K562 (cell line): ENCODE results near the gene SERTAD1. TPM values are rescaled to one million over a fixed set of nuclear protein-coding genes. Genes with fewer than 3 reads are reported as not detected.
A peak's percentile ranks its signal among the peaks of the same experiment; 100 is the strongest.

Experiments
- ADNP ChIP-seq: fragments of 200-800 bp; sonication (Bioruptor generic); IDR thresholded peaks from 2 replicates; pipeline ENCODE4 v1.6.1; 2016; ENCODE audit warnings: missing genetic modification characterization, missing compliant biosample characterization
- BDP1 ChIP-seq: IDR thresholded peaks from 3 replicates; pipeline ENCODE4 v1.6.1; 2011; ENCODE audit not compliant: insufficient read length, insufficient read depth
- CBX1 ChIP-seq: sonication (generic); IDR thresholded peaks from 2 replicates; pipeline ENCODE4 v1.6.1; 2016; ENCODE audit warnings: antibody characterized with exemption, low read depth, mild to moderate bottlenecking
- FIP1L1 ChIP-seq: fragments of 200-400 bp; formaldehyde crosslinking; IDR thresholded peaks from 2 replicates; pipeline ENCODE4 v1.6.1; 2018; ENCODE audit warnings: mild to moderate bottlenecking, low read depth, low read length; ENCODE audit not compliant: poor library complexity, severe bottlenecking
- HDAC1 ChIP-seq, 2 experiments: fragments of 450-650 bp; IDR thresholded peaks; 2 replicates each; pipeline ENCODE4 v1.6.1; 2016 to 2017; ENCODE audit warnings: inconsistent platforms in 1 of 2, mild to moderate bottlenecking in 1 of 2, moderate library complexity in 1 of 2
- HDAC2 ChIP-seq: fragments of 450-650 bp; IDR thresholded peaks from 2 replicates; pipeline ENCODE4 v1.6.1; 2016; ENCODE audit warnings: mild to moderate bottlenecking
- LEF1 ChIP-seq: fragments of 450-650 bp; IDR thresholded peaks from 2 replicates; pipeline ENCODE4 v1.6.1; 2016; ENCODE audit warnings: mild to moderate bottlenecking
- MCM2 ChIP-seq: fragments of 450-650 bp; IDR thresholded peaks from 2 replicates; pipeline ENCODE4 v1.6.1; 2017; ENCODE audit warnings: low read depth, mild to moderate bottlenecking
- RBM22 ChIP-seq: fragments of 200-400 bp; formaldehyde crosslinking; IDR thresholded peaks from 2 replicates; pipeline ENCODE4 v1.6.1; 2018; ENCODE audit warnings: low read length, low read depth; ENCODE audit not compliant: poor library complexity, severe bottlenecking
- SIN3B ChIP-seq: fragments of 450-650 bp; IDR thresholded peaks from 2 replicates; pipeline ENCODE4 v1.6.1; 2017; ENCODE audit warnings: low read depth, mild to moderate bottlenecking, moderate library complexity
- SMARCA5 ChIP-seq: fragments of 450-650 bp; IDR thresholded peaks from 2 replicates; pipeline ENCODE4 v1.6.1; 2016
- SMARCB1 ChIP-seq: IDR thresholded peaks from 2 replicates; pipeline ENCODE4 v1.6.1; 2011; ENCODE audit warnings: improper control_type of control experiment, low read depth; ENCODE audit not compliant: insufficient read length
- SRSF1 ChIP-seq: fragments of 200-400 bp; formaldehyde crosslinking; IDR thresholded peaks from 2 replicates; pipeline ENCODE4 v1.6.1; 2017; ENCODE audit warnings: mild to moderate bottlenecking, low read depth, low read length, moderate library complexity
- SRSF9 ChIP-seq: fragments of 200-400 bp; formaldehyde crosslinking; IDR thresholded peaks from 2 replicates; pipeline ENCODE4 v1.6.1; 2017; ENCODE audit warnings: low read depth, low read length, borderline replicate concordance
- TRIM28 ChIP-seq: fragments of 450-650 bp; IDR thresholded peaks from 2 replicates; pipeline ENCODE4 v1.6.1; 2017
- ZNF699 ChIP-seq: fragments of 250-450 bp; sonication (Bioruptor Pico); IDR thresholded peaks from 2 replicates; pipeline ENCODE4 v1.8.0; 2021; ENCODE audit warnings: mild to moderate bottlenecking, moderate library complexity; ENCODE audit not compliant: insufficient replicate concordance
- polyA plus RNA-seq, 8 experiments: library from polyadenylated mRNA; depleted of rRNA in 4 of 8; stranded (reverse) in 5 of 8; unstranded in 3 of 8; fragments of >200 nt; fragmentation: Nextera tagmentation in 2 of 8; fragmentation: Illumina TruSeq in 1 of 8; extraction: Ambion mirVana in 2 of 8; extraction: Trizol in 1 of 8; gene quantifications; 2 replicates each; pipeline versions ENCODE4 v1.2.1 to v1.2.3, GENCODE V29; 2011 to 2014; ENCODE audit warnings: inconsistent platforms in 1 of 8, missing spikeins in 1 of 8
- total RNA-seq, 7 experiments: library from RNA; depleted of rRNA in 6 of 7; stranded (reverse); fragments of >200 nt in 6 of 7; fragmentation: Illumina TruSeq in 2 of 7; extraction: Trizol in 2 of 7; gene quantifications; 2 replicates each; pipeline versions ENCODE4 v1.2.1 to v1.2.3, GENCODE V29; 2011 to 2021; ENCODE audit warnings: low replicate concordance in 1 of 7
- TF ChIP-seq, protein P1 (sequence below): IDR thresholded peaks from 2 replicates; pipeline ENCODE4 v1.6.1; 2012; ENCODE audit warnings: low read depth, low read length, improper control_type of control experiment, borderline replicate concordance
- TF ChIP-seq, protein P2 (sequence below): fragments of 250-450 bp; sonication (Bioruptor Pico); IDR thresholded peaks from 2 replicates; pipeline ENCODE4 v1.5.0; 2021
- TF ChIP-seq, protein P3 (sequence below), 2 experiments: fragments of 250-450 bp in 1 of 2; fragments of 450-650 bp in 1 of 2; sonication (Bioruptor Pico) in 1 of 2; IDR thresholded peaks; 2 replicates each; pipeline versions ENCODE4 v1.6.1 to v1.8.0; 2016 to 2021; ENCODE audit warnings: mild to moderate bottlenecking in 2 of 2, moderate library complexity in 2 of 2, missing compliant biosample characterization in 1 of 2, missing genetic modification characterization in 1 of 2
- TF ChIP-seq, protein P4 (sequence below): fragments of 450-650 bp; IDR thresholded peaks from 2 replicates; pipeline ENCODE4 v1.6.1; 2017; ENCODE audit warnings: antibody characterized with exemption
- TF ChIP-seq, protein P5 (sequence below): sonication (generic); formaldehyde crosslinking; IDR thresholded peaks from 2 replicates; pipeline ENCODE4 v1.8.0; 2023; ENCODE audit warnings: mild to moderate bottlenecking, missing genetic modification reagents

Gene SERTAD1
- total and polyA plus RNA-seq, 9 of the 15 experiments (the other 6 are each of a cell fraction or from before 2014, with no cell fraction given): 0.15 to 8.7 (median 4.9) TPM

DNA sequence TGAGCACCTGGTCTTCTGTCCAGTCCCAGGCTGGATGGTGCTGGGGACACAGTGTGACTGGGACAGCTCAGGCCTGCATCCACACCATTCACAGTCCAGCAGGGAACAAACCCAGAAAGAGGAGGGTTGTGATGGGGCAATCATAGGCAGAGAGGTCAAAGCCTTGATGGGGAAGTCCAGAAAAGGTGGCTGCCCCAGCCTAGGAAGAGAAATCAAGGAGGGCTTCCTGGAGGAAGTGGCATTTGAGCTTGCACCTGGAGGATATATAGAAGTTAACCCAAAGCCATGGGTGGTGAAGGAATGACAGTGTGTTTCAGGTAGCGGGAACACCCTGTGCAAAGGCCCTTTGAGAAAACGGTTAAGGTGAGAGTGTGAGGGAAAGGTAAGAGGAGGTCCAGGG, 10.0 kb downstream of the SERTAD1 start (continued):
- TF ChIP-seq, protein P1, sequence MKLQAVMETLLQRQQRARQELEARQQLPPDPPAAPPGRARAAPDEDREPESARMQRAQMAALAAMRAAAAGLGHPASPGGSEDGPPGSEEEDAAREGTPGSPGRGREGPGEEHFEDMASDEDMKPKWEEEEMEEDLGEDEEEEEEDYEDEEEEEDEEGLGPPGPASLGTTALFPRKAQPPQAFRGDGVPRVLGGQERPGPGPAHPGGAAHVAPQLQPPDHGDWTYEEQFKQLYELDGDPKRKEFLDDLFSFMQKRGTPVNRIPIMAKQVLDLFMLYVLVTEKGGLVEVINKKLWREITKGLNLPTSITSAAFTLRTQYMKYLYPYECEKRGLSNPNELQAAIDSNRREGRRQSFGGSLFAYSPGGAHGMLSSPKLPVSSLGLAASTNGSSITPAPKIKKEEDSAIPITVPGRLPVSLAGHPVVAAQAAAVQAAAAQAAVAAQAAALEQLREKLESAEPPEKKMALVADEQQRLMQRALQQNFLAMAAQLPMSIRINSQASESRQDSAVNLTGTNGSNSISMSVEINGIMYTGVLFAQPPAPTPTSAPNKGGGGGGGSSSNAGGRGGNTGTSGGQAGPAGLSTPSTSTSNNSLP: no peak
- no peak for TF ChIP-seq TRIM28
- TF ChIP-seq CBX1: peak; percentile 94
- no peak for TF ChIP-seq MCM2
- no peak for TF ChIP-seq ZNF699 (CRISPR knock-in tag)
- TF ChIP-seq, protein P2, sequence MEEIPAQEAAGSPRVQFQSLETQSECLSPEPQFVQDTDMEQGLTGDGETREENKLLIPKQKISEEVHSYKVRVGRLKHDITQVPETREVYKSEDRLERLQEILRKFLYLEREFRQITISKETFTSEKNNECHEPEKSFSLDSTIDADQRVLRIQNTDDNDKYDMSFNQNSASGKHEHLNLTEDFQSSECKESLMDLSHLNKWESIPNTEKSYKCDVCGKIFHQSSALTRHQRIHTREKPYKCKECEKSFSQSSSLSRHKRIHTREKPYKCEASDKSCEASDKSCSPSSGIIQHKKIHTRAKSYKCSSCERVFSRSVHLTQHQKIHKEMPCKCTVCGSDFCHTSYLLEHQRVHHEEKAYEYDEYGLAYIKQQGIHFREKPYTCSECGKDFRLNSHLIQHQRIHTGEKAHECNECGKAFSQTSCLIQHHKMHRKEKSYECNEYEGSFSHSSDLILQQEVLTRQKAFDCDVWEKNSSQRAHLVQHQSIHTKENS: no peak
- TF ChIP-seq SMARCA5: peak; percentile 99
- peak; percentile 94 for TF ChIP-seq HDAC2
- peak; percentile 84 for TF ChIP-seq ADNP
- TF ChIP-seq SIN3B: no peak
- TF ChIP-seq SMARCB1: no peak
- TF ChIP-seq, protein P3, sequence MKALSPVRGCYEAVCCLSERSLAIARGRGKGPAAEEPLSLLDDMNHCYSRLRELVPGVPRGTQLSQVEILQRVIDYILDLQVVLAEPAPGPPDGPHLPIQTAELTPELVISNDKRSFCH (CRISPR knock-in tag; IDR thresholded peaks at IDR 0.05): no peak
- TF ChIP-seq, protein P3 (tag; IDR thresholded peaks at IDR 0.05): peak; percentile 27; the same call in 1 of the 2 replicates
- TF ChIP-seq SRSF9: no peak
- no peak for TF ChIP-seq FIP1L1
- TF ChIP-seq, protein P4, sequence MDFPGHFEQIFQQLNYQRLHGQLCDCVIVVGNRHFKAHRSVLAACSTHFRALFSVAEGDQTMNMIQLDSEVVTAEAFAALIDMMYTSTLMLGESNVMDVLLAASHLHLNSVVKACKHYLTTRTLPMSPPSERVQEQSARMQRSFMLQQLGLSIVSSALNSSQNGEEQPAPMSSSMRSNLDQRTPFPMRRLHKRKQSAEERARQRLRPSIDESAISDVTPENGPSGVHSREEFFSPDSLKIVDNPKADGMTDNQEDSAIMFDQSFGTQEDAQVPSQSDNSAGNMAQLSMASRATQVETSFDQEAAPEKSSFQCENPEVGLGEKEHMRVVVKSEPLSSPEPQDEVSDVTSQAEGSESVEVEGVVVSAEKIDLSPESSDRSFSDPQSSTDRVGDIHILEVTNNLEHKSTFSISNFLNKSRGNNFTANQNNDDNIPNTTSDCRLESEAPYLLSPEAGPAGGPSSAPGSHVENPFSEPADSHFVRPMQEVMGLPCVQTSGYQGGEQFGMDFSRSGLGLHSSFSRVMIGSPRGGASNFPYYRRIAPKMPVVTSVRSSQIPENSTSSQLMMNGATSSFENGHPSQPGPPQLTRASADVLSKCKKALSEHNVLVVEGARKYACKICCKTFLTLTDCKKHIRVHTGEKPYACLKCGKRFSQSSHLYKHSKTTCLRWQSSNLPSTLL: no peak
- TF ChIP-seq HDAC1 (IDR thresholded peaks at IDR 0.05): peak; percentile 68 to 94
- TF ChIP-seq, protein P5, sequence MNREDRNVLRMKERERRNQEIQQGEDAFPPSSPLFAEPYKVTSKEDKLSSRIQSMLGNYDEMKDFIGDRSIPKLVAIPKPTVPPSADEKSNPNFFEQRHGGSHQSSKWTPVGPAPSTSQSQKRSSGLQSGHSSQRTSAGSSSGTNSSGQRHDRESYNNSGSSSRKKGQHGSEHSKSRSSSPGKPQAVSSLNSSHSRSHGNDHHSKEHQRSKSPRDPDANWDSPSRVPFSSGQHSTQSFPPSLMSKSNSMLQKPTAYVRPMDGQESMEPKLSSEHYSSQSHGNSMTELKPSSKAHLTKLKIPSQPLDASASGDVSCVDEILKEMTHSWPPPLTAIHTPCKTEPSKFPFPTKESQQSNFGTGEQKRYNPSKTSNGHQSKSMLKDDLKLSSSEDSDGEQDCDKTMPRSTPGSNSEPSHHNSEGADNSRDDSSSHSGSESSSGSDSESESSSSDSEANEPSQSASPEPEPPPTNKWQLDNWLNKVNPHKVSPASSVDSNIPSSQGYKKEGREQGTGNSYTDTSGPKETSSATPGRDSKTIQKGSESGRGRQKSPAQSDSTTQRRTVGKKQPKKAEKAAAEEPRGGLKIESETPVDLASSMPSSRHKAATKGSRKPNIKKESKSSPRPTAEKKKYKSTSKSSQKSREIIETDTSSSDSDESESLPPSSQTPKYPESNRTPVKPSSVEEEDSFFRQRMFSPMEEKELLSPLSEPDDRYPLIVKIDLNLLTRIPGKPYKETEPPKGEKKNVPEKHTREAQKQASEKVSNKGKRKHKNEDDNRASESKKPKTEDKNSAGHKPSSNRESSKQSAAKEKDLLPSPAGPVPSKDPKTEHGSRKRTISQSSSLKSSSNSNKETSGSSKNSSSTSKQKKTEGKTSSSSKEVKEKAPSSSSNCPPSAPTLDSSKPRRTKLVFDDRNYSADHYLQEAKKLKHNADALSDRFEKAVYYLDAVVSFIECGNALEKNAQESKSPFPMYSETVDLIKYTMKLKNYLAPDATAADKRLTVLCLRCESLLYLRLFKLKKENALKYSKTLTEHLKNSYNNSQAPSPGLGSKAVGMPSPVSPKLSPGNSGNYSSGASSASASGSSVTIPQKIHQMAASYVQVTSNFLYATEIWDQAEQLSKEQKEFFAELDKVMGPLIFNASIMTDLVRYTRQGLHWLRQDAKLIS: no peak
- no peak for TF ChIP-seq LEF1
- TF ChIP-seq BDP1: no peak
- TF ChIP-seq SRSF1: no peak
- no peak for TF ChIP-seq RBM22
